Activated naive CD8-positive, alpha-beta T cell treated with anti-CD3 and anti-CD28 coated beads, Interleukin-2, amount 50 U/mL, for 24 hours (primary cell): ENCODE results near the gene ATP5ME.
"Not testable (repeated sequence)": the region's sequence is repeated elsewhere in the genome, so short reads cannot be mapped to it uniquely, and the experiment has no call there.

ENCODE experiments used
- ATAC-seq: fragments of 150-1000 bp; cut with Tn5 transposase; one replicate; pipeline ENCODE4 v1.10.0; 2021
- DNase-seq: peaks from one replicate; pipeline ENCODE4 v3.0.0; 2021
- H3K27ac Mint-ChIP-seq: one replicate; pipeline ENCODE4 v1.8.0; 2021; ENCODE audit warnings: mild to moderate bottlenecking, mixed read lengths
- H3K27me3 Mint-ChIP-seq: one replicate; pipeline ENCODE4 v1.8.0; 2021; ENCODE audit warnings: mixed read lengths
- H3K36me3 Mint-ChIP-seq: one replicate; pipeline ENCODE4 v1.8.0; 2021; ENCODE audit warnings: low read depth, mixed read lengths
- H3K4me1 Mint-ChIP-seq: one replicate; pipeline ENCODE4 v1.8.0; 2021; ENCODE audit warnings: mixed read lengths
- H3K4me3 Mint-ChIP-seq: one replicate; pipeline ENCODE4 v1.8.0; 2021; ENCODE audit warnings: mild to moderate bottlenecking, moderate library complexity, mixed read lengths
- H3K9me3 Mint-ChIP-seq: one replicate; pipeline ENCODE4 v1.8.0; 2021; ENCODE audit warnings: mixed read lengths

Gene ATP5ME

DNA sequence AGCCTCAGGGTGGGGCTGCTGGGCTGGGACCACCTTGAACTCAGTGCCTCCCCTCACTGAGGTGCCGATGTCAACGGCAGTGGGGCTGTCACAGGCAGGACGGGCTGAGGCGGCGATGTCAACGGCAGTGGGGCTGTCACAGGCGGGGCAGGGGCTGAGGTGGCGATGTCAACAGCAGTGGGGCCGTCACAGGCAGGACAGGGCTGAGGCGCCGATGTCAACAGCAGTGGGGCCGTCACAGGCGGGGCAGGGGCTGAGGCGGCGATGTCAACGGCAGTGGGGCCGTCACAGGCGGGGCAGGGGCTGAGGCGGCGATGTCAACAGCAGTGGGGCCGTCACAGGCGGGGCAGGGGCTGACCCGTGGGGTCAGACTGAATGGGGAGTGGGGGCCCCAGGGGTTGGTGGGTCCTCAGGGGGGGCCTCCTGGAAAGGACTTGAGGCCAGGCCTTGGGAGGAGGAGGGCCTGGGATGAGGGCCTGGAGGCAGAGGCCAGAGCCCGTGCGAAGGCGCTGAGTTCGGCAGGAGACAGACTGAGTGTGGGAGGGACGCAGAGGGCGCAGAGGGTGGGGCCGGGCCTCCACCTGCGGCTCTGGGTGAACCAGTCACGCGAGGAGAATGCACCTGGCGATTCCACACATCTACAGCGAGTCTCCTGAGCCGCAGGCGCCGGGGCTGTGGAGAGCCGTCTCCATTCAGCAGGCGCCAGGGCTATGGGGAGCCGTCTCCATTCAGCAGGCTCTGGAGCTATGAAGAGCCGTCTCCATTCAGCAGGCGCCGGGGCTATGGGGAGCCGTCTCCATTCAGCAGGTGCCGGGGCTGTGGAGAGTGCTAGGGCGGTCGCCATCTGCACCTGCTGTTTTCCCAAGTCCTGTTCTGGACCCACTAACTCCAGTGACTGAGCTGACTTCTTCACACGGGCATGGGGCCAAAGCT, 22.9 kb downstream of the ATP5ME start:
- Mint-ChIP-seq H3K27ac (no peak overlapping the region), H3K27me3 (peaks cover 5% of the 10 kb centered on the region), H3K36me3 (no peaks in the 10 kb centered on the region), H3K4me1 (peaks cover 5% of the 10 kb centered on the region), H3K9me3 (no peaks in the 10 kb centered on the region), H3K4me3 (no peak overlapping the region)
- ATAC-seq (no peak), DNase-seq (no peak)

DNA sequence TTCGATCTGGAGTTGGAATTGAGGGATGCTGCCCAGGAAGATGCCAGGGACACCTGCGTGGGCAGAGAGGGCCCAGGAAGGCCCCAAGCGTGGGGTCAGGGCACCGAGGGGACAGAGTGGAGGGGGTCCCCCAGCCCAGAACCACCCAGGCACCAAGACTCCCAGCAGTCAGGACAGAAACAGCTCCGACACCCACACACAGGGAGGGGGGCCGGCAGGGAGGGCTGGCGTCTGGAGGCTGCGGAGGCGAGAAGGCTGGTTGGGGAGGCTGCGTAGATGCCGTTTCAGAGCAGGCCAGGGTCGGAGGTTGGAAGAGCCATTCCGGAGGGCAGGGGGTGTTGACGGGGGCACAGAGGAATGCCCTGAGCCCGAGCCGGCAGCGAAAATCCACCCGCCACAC, 23.6 kb downstream of the ATP5ME start:
- no peak for DNase-seq
- Mint-ChIP-seq H3K9me3 (no peaks in the 10 kb centered on the region), H3K27ac (no peak overlapping the region), H3K4me3 (no peak overlapping the region), H3K27me3 (peaks cover 5% of the 10 kb centered on the region), H3K36me3 (no peaks in the 10 kb centered on the region), H3K4me1 (peaks cover 8% of the 10 kb centered on the region)
- no peak for ATAC-seq

DNA sequence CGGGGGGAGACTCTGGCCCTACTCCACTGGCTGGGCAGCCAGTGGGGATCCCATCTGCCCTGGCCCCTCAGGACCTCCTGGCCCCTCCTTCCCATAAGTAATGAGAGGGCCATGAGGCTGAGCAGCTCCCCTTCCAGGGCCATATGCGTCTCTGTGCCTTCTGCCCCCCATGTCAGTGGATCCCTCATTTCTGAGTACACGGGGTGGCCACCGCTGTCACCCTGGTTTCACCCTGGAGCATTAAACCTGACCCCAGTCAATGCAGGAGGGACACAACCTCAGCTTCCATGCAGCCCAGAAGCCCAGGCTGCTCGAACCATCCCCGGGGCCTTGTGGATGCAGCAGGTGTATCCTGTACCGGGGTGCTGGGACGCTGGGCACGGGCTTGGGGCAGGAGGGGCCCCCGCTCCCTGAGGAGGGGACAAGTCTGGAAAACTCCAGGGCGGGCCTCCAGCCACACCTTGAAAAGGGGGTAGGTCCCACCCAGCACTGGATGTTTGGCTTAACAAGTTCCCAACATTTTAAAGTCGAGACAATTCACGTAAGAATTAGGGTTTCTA, 24.2 kb downstream of the ATP5ME start:
- Mint-ChIP-seq H3K4me3 (no peak overlapping the region), H3K27ac (no peak overlapping the region)
- ATAC-seq, result no peak

DNA sequence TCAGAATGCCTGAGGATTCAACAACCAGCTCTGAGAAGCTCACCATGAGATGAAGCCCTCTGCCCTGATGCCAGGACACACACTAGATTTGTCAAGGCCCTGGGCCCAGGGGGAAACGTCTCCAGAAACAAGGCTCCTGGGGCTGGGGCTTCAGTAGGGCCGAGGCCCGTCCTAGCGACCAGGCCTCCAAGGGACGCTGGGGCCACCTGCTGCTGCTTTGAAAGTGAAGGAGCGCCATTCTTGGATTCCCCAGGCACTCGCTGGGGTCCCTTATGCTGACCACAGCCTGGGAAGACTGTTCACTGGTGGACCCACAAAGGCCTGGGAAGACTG, 24.8 kb downstream of the ATP5ME start:
- DNase-seq (no peak), ATAC-seq (no peak)
- Mint-ChIP-seq H3K36me3 (no peaks in the 10 kb centered on the region), H3K27me3 (peaks cover 11% of the 10 kb centered on the region), H3K27ac (no peak overlapping the region), H3K4me3 (no peak overlapping the region), H3K4me1 (peaks cover 8% of the 10 kb centered on the region), H3K9me3 (no peaks in the 10 kb centered on the region)

More for the DNA sequence above, 24.2 kb downstream of the ATP5ME start:
- Mint-ChIP-seq H3K9me3 (no peaks in the 10 kb centered on the region), H3K36me3 (no peaks in the 10 kb centered on the region), H3K4me1 (peaks cover 8% of the 10 kb centered on the region), H3K27me3 (peaks cover 8% of the 10 kb centered on the region)
- no peak for DNase-seq

DNA sequence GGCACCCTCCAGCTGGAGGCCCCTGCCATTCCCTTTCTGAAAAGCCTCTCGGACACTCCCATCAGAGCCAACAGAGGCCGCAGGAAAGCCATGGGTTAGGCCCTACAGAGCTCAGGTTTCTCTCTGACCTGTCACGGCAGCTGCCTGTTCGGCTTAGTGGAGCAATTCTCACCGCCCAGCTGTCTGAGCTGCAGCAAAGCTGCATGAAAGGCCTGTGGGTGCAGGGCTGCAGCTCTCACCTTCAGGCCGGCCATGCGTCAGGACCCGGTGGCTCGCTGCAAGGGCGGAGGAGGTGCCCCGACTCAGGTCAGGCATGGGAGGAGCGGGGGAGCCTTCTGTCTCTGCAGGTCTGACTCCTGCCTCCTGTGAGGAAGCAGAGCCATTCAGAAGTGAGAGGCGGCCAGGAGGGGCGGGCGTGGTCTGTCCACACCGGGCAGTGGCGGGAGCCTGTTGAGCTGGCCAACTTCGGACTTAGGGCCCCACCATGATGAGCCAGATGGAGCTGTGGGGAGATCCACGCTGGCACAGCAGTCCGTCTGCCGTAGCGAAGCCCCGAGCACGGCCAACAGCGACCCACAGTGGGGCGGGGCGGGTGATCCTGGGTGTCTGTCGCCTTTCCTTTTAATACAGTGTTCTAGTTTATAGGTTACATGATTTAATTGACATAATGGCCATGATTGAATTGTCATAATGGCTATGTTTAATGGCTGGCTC, 25.3 kb downstream of the ATP5ME start:
- DNase-seq (no peak), ATAC-seq (no peak)
- Mint-ChIP-seq H3K4me1 (peaks cover 8% of the 10 kb centered on the region), H3K27me3 (peaks cover 11% of the 10 kb centered on the region), H3K9me3 (no peaks in the 10 kb centered on the region), H3K27ac (no peak overlapping the region), H3K4me3 (no peak overlapping the region), H3K36me3 (no peaks in the 10 kb centered on the region)

DNA sequence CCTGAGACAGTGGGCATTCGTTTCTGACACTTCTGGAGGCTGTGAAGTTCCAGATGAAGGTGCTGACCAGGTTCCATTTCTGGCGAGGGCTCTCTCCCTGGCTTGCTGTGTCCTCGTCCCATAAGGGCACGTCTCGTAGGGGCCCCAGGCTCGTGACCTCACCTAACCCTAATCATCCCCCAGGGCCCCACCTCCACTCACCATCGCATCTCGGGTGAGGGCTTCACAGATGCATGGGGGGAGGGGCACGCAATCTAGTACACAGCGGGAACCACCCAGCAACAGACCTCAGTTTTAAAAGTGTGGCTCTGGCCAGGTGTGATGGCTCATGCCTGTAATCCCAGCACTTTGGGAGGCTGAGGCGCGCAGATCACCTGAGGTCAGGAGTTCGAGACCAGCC, 26.6 kb downstream of the ATP5ME start:
- no peak overlapping the region for H3K27ac Mint-ChIP-seq
- DNase-seq (no peak), ATAC-seq (no peak)
- H3K36me3 Mint-ChIP-seq, result no peaks in the 10 kb centered on the region
- peaks cover 5% of the 10 kb centered on the region for H3K9me3 Mint-ChIP-seq
- no peak overlapping the region for H3K4me3 Mint-ChIP-seq
- peaks cover 8% of the 10 kb centered on the region for H3K4me1 Mint-ChIP-seq
- H3K27me3 Mint-ChIP-seq, result peaks cover 13% of the 10 kb centered on the region

DNA sequence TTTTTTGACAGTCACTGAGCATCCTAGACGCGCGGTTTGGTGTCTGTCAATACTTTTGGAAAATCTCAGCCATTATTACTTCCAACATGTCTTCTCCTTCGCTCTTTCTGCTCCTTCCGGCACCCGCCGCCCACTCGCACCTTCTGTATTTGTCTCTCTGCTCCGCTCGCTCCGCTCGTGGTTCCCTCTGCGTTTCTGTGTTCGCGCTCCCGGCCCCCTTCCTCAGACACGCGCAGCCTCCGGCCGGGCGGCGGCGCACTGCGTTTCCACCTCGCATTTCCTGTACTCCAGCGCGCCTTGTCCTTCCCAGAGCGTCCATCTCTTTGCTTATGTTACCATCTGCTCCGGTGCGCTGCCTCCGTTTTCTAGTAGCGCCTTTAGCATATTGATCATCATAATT, 27.6 kb downstream of the ATP5ME start:
- H3K27ac Mint-ChIP-seq, result peak overlapping the region; percentile 29
- ATAC-seq (peak; percentile 20), DNase-seq (peak; percentile 27)
- H3K4me1 Mint-ChIP-seq, result peaks cover 8% of the 10 kb centered on the region
- peaks cover 12% of the 10 kb centered on the region for H3K27me3 Mint-ChIP-seq
- no peaks in the 10 kb centered on the region for H3K36me3 Mint-ChIP-seq
- H3K4me3 Mint-ChIP-seq, result peak overlapping the region; percentile 53
- H3K9me3 Mint-ChIP-seq, result peaks cover 5% of the 10 kb centered on the region

DNA sequence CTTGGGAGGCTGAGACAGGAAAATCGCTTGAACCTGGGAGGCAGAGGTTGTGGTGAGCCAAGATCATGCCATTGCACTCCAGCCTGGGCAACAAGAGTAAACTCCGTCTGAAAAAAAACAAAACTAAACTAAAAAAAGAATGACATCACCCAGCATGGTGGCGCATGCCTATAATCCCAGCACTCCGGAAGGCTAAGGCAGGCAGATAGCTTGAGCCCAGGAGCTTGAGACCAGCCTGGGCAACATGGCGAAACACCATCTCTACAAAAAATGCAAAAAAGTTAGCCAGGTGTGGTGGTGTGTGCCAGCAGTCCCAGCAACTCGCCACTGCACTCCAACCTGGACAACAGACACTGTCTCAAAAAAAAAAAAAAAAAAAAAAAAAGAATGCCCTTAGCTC, 31.7 kb downstream of the ATP5ME start:
- not testable (repeated sequence) for H3K27ac Mint-ChIP-seq, H3K9me3 Mint-ChIP-seq, ATAC-seq, H3K4me1 Mint-ChIP-seq, H3K36me3 Mint-ChIP-seq, H3K4me3 Mint-ChIP-seq, DNase-seq
- peaks cover 21% of the 10 kb centered on the region for H3K27me3 Mint-ChIP-seq

DNA sequence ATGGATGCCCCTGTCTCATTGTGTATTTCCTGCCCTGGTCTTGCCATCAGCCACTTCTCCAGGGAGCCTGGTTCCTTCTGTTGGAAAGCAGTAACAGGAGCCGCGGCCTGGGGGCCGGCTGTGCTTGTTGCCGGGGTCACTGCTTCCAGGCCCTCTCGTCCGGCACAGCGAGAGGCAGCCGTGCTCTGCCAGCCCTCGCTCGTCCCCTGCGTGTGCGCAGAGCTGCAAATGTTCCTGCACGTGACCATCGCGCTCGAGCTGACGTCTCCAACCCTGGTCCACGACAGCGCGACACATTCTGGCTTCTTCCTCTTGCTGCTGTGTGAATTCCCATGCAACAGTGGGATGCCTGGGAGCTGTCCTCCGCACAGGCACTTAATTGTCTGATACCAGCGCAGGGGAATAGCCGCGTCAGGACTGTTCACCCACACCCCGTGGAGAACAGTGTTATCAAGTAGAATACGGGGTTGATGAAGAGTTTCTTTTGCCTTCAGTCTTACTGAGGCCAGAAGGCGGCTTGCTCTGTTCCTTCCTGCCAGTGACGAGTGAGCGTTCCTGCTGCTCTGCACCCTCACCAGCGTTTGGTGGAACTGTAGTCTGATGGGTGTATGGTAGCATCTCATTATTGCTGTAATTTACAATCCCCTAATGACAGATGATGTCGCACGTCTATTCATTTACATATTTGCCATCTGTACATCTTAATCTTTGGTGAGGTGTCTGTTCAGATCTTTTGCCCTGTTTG, 36.4 kb downstream of the ATP5ME start:
- peaks cover 9% of the 10 kb centered on the region for H3K27me3 Mint-ChIP-seq
- no peaks in the 10 kb centered on the region for H3K4me1 Mint-ChIP-seq
- no peak for DNase-seq
- peaks cover 2% of the 10 kb centered on the region for H3K9me3 Mint-ChIP-seq
- H3K27ac Mint-ChIP-seq, result no peak overlapping the region
- no peaks in the 10 kb centered on the region for H3K36me3 Mint-ChIP-seq
- no peak for ATAC-seq
- H3K4me3 Mint-ChIP-seq, result no peak overlapping the region

DNA sequence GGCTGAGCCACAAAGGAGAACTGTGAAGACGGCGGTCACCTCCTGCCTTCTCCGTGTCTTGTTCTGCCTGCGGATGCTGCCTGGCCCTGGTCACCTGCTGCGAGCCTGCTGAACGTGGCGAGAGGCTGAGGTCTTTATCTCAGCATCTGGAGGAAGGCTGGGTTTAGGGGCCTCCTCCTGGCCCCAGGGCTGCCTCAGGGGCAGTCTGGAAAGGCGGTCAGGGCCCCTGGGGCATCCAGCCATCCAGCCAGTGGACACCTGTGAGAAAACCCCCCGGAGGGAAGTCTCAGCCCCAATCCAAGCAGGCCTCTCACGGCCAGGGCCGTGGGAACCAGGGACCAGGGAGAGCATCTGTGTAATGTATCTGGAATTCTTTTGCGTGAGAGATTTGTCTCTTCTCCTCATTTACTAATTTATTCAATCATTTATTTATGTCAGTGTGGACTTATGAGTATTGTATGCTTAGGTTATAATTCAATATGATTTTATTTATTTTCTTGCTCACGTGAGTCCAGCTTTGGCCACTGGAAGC, 37.4 kb downstream of the ATP5ME start:
- no peak for DNase-seq
- Mint-ChIP-seq H3K9me3 (peaks cover 7% of the 10 kb centered on the region), H3K27me3 (peaks cover 9% of the 10 kb centered on the region), H3K4me3 (no peak overlapping the region), H3K4me1 (no peaks in the 10 kb centered on the region), H3K27ac (no peak overlapping the region), H3K36me3 (no peaks in the 10 kb centered on the region)
- ATAC-seq, result no peak

DNA sequence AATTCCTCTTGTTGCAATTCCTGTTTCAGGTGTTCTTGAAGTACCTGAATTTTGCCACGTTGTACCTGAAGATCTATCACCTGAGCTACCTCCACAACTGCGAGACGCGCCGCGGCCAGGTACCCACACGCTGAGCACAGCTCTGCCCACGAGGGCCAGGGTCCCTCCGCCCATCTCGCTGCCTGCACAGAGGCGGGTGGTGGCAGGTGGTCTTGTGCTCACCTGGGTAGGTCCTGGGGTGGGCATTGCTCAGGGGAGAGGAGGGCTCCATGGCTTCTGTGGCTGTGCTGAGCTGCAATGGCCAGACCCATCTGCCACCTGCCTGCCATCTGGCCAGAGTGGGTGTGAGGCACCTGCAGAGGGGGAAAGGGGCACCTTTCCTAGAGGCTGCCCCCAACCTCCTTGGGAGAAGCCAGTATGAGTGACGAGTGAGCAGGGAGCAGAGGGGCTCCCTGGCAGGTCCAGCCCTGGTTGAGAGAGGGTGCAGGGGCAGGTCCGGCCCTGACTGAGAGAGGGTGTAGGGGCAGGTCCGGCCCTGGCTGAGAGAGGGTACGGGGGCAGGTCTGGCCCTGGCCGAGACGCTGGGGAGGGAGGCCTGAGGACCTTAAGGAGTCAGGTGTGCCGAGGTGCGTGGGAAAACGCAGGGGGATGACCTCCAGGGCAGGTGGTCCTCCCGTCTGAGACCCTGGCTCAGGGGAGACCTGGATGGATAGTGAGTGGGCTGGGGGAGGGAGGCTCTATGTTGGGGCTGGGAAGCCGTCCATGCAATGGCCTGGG, 38.0 kb downstream of the ATP5ME start:
- H3K27me3 Mint-ChIP-seq, result peaks cover 9% of the 10 kb centered on the region
- H3K9me3 Mint-ChIP-seq, result peaks cover 13% of the 10 kb centered on the region
- DNase-seq (no peak), ATAC-seq (no peak)
- H3K4me1 Mint-ChIP-seq, result no peaks in the 10 kb centered on the region
- no peaks in the 10 kb centered on the region for H3K36me3 Mint-ChIP-seq
- H3K27ac Mint-ChIP-seq, result no peak overlapping the region
- no peak overlapping the region for H3K4me3 Mint-ChIP-seq

DNA sequence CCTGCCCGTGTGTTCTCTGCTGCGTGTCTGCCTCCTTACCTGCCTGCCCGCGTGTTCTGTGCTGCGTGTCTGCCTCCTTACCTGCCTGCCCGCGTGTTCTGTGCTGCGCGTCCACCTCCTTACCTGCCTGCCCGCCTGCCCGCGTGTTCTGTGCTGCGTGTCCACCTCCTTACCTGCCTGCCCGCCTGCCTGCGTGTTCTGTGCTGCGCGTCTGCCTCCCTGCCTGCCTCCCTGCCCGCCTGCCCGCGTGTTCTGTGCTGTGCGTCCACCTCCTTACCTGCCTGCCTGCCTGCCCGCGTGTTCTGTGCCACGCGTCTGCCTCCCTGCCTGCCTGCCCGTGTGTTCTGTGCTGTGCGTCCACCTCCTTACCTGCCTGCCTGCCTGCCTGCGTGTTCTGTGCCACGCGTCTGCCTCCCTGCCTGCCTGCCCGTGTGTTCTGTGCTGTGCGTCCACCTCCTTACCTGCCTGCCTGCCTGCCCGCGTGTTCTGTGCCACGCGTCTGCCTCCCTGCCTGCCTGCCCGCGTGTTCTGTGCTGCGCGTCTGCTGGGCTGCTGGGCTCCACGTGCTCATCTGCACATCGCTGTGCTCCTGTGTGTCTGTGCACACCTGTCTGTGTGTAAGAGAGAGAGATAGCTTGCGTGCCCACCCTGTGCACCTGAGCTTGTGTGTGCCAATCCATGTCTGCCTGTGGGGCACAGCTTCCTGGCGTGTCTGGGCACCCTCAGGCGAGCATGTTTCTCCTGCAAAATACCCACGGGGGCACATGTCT, 38.8 kb downstream of the ATP5ME start:
- not testable (repeated sequence) for H3K27ac Mint-ChIP-seq, DNase-seq, H3K36me3 Mint-ChIP-seq, H3K27me3 Mint-ChIP-seq, ATAC-seq, H3K4me3 Mint-ChIP-seq, H3K4me1 Mint-ChIP-seq
- H3K9me3 Mint-ChIP-seq, result peaks cover 16% of the 10 kb centered on the region

DNA sequence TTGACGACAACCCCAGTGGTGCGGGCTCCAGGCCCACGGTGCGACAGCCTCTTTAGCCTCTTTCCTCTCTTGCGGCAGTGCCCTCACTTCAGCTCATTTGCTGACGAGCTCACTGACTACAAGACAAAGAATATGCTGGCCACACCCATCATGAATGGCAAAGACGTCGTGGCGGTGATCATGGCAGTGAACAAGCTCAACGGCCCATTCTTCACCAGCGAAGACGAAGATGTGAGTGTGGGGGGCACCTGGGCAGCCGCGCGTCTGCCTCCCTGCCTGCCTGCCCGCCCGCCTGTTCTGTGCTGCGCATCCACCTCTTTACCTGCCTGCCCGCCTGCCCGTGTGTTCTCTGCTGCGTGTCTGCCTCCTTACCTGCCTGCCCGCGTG, 39.5 kb downstream of the ATP5ME start:
- no peak for ATAC-seq
- H3K36me3 Mint-ChIP-seq, result no peaks in the 10 kb centered on the region
- no peak overlapping the region for H3K4me3 Mint-ChIP-seq
- H3K27ac Mint-ChIP-seq, result no peak overlapping the region
- no peak for DNase-seq
- peaks cover 16% of the 10 kb centered on the region for H3K9me3 Mint-ChIP-seq
- no peaks in the 10 kb centered on the region for H3K4me1 Mint-ChIP-seq
- H3K27me3 Mint-ChIP-seq, result peaks cover 5% of the 10 kb centered on the region
